ENCODE measurements around the gene APOH. TPM values are rescaled to one million over a fixed set of nuclear protein-coding genes. Genes with fewer than 3 reads are reported as not detected.

The APOH gene
- polyA plus RNA-seq, 4 donors: 0.21 to 34.8 TPM; not detected in 2

Other genes with a start within 250 kb of the APOH start
- gene CEP112, start 37.3 kb downstream of the APOH start, polyA plus RNA-seq (ENCODE audit: insufficient read length in 4 of 4): 10 to 100 TPM; 14.2 to 20.3 (median 14.3) TPM
- gene PRKCA, start 73.2 kb upstream of the APOH start, polyA plus RNA-seq (ENCODE audit: insufficient read length in 4 of 4): 10 to 100 TPM; 19.9 to 27.8 (median 24.5) TPM